GM12801 (cell line): ENCODE results near the gene CYFIP1.

Source experiments
- CTCF ChIP-seq: IDR thresholded peaks from one replicate; pipeline ENCODE4 v1.5.1; 2011; ENCODE audit warnings: control low read depth; ENCODE audit not compliant: insufficient read length; ENCODE audit errors: extremely low read depth

CYFIP1 gene

GRCh38 chr15:22856659-22857058 lies 123.5 kb downstream of the CYFIP1 start:
- no peak for TF ChIP-seq CTCF

GRCh38 chr15:22855791-22856190 lies 124.4 kb downstream of the CYFIP1 start:
- no peak for TF ChIP-seq CTCF

- TF ChIP-seq CTCF: no peak
Observed at GRCh38 chr15:22851513-22851912, 128.7 kb downstream of the CYFIP1 start.

GRCh38 chr15:22850055-22850454 lies 130.1 kb downstream of the CYFIP1 start:
- no peak for TF ChIP-seq CTCF

- no peak for TF ChIP-seq CTCF
Observed at GRCh38 chr15:22846073-22846472, 134.1 kb downstream of the CYFIP1 start.

GRCh38 chr15:22845289-22845900 lies 134.8 kb downstream of the CYFIP1 start:
- TF ChIP-seq CTCF: no peak

- no peak for TF ChIP-seq CTCF
Observed at GRCh38 chr15:22844421-22845288, 135.5 kb downstream of the CYFIP1 start.
